Measurements from ENCODE around the gene PHOSPHO1.
"Not testable (repeated sequence)": the region's sequence is repeated elsewhere in the genome, so short reads cannot be mapped to it uniquely, and the experiment has no call there.

The PHOSPHO1 gene

GRCh38 chr17:49198211-49198610 lies 32.4 kb downstream of the PHOSPHO1 start:
- peak in 1 of 2 experiments; percentile 42 for DNase-seq
- TF ChIP-seq GATA1 (IDR thresholded peaks at IDR 0.05; ENCODE audit: low read depth, low read length) (no peak), POLR2A (IDR thresholded peaks at IDR 0.05; ENCODE audit: low read length) (no peak)

DNA sequence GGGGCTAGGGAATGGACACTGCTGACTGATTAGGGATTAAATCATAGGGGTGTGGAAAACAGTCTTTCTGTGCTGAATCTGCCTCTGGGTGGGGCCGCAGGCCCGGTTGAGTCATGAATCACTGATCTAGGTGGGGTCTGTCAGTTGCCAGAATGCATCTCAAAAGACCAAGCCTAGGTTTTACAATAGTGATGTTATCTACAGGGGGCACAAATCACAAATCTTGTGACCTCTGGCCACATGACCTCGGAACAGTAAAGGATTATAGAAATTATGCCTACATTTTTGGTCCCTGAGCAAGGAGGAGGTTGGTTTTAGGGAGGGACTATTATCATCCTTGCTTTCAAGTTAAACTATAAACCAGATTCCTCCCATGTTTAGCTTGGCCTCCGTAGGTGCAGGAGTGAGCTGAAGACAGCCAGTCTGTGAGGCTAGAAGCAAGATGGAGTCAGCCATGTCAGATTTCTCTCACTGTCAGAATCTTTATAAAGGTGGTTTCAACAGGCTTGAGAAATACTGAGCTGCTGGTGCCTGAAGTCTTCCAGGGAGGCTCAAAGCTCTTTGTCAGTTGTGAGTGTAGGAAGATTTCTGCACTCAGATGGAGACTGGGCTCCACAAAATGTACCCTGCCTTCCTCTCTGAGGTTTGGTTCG lies 33.1 kb downstream of the PHOSPHO1 start:
- DNase-seq: no peak

GRCh38 chr17:49196520-49196919 lies 34.1 kb downstream of the PHOSPHO1 start:
- DNase-seq: no peak
- TF ChIP-seq POLR2A (IDR thresholded peaks at IDR 0.05; ENCODE audit: low read length) (no peak), GATA1 (IDR thresholded peaks at IDR 0.05; ENCODE audit: low read depth, low read length) (no peak)

More for the DNA sequence above, 33.1 kb downstream of the PHOSPHO1 start:
- TF ChIP-seq GATA1 (IDR thresholded peaks at IDR 0.05; ENCODE audit: low read depth, low read length): no peak
- no peak for TF ChIP-seq POLR2A (IDR thresholded peaks at IDR 0.05; ENCODE audit: low read length)

DNA sequence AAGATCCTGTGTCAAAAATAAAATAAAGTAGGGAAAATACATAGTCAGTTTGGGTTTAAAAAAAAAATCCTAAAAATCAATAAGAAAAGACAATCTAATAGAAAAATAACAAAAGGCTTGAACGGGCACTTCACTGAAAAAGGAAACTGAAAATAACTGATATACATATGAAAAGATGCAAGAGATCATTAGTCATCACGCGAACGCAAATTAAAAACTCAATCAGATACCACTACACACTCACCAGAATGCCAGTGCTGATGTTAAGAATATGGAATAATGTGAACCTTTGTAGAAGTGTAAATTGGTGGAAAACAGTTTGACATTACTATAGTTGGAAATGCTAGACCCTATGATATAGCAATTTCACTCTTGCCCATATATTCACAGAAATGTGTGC lies 34.8 kb downstream of the PHOSPHO1 start:
- no peak for DNase-seq
- no peak for TF ChIP-seq POLR2A (IDR thresholded peaks at IDR 0.05; ENCODE audit: low read length)
- TF ChIP-seq GATA1 (IDR thresholded peaks at IDR 0.05; ENCODE audit: low read depth, low read length): no peak

GRCh38 chr17:49194297-49194607 lies 36.3 kb downstream of the PHOSPHO1 start:
- DNase-seq: no peak
- TF ChIP-seq GATA1 (IDR thresholded peaks at IDR 0.05; ENCODE audit: low read depth, low read length) (no peak), POLR2A (IDR thresholded peaks at IDR 0.05; ENCODE audit: low read length) (no peak)

DNA sequence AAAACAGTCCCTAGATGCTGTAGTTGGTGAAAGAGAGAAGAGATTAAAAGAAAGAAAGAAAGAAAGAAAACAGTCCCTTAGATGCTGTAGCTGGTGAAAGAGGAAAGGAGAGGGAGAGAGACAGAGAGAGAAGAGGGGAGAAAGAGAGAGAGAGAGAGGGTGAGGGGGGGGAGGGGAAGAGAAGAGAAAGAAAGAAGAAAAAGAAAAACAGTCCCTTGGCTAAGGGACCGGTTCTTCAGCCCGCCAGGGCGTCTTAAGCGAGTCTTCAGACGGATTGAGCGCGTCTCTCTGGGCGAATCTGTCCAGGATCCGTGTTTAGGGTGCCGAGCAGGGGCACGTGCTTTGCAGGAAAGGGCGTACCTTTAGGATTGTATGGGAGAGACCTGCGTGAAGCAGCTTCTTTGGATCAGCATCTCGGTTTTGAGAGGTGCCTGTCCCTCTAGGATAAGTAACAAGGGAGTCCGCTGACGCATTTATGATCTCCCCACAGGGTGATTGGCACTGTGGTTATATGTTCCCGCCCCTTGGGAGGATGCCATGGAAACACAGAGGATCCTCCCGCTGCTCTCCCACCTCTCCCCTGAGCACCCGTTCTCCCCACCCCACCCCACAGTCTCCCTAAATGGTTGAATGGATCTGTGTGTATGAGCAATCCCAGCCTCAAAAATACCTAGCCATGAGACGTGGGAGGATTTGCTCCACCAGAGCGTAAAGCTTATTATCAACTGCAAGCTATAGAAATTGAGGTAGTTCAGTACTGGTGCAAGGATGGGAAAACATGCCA lies 36.9 kb downstream of the PHOSPHO1 start:
- TF ChIP-seq GATA1 (IDR thresholded peaks at IDR 0.05; ENCODE audit: low read depth, low read length): no peak
- peak; percentile 21 for TF ChIP-seq POLR2A (IDR thresholded peaks at IDR 0.05; ENCODE audit: low read length)
- peak; percentile 61 to 65 for DNase-seq

- TF ChIP-seq GATA1 (IDR thresholded peaks at IDR 0.05; ENCODE audit: low read depth, low read length) (no peak), POLR2A (IDR thresholded peaks at IDR 0.05; ENCODE audit: low read length) (peak; percentile 44)
- DNase-seq: peak; percentile 95 to 97
Measured at GRCh38 chr17:49191917-49192741, 38.5 kb downstream of the PHOSPHO1 start.

- TF ChIP-seq GATA1 (IDR thresholded peaks at IDR 0.05; ENCODE audit: low read depth, low read length): no peak
- no peak for TF ChIP-seq POLR2A (IDR thresholded peaks at IDR 0.05; ENCODE audit: low read length)
- no peak for DNase-seq
Measured at GRCh38 chr17:49191409-49191916, 39.1 kb downstream of the PHOSPHO1 start.

- DNase-seq: no peak
- TF ChIP-seq POLR2A (IDR thresholded peaks at IDR 0.05; ENCODE audit: low read length) (no peak), GATA1 (IDR thresholded peaks at IDR 0.05; ENCODE audit: low read depth, low read length) (no peak)
Measured at GRCh38 chr17:49190932-49191331, 39.7 kb downstream of the PHOSPHO1 start.

- DNase-seq: no peak
- TF ChIP-seq GATA1 (IDR thresholded peaks at IDR 0.05; ENCODE audit: low read depth, low read length) (no peak), POLR2A (IDR thresholded peaks at IDR 0.05; ENCODE audit: low read length) (no peak)
Measured at GRCh38 chr17:49187301-49187700, 43.3 kb downstream of the PHOSPHO1 start.

DNA sequence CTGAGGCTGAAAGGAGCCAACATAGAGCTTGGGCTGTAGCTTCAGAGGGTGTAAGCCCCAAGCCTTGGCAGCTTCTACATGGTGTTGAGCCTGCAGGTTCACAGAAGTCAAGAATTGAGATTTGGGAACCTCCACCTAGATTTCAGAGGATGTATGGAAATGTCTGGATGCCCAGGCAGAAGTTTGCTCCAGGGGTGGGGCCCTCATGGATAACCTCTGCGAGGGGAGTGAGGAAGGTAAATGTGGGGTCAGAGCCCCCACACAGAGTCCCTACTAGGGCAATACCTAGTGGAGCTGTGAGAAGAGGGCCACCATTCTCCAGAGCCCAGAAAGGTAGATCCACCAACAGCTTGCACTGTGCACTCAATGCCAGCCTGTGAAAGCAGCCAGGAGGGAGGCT lies 45.2 kb downstream of the PHOSPHO1 start:
- DNase-seq: not testable (repeated sequence)

- not testable (repeated sequence) for DNase-seq
Measured at GRCh38 chr17:49184522-49184921, 46.1 kb downstream of the PHOSPHO1 start.

DNA sequence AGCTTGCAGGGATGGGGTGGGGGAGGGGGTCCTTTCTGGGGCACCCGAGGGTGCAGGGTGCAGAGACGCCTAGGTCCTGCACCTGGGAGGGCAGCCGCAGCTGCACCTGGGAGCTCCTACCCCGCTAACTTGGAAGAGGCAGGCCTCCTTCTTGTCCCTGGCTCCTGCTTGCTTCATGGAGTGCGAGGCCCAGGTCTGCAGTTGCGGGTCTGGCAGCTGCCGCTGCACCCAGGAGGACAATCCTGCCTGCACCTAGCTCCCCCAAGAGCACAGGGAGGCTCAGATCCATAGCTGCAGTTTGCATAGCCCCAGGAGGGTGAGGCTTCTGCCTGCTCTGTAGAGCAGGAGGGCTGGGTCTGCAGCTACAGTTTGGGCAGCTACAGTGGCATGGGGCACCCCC lies 46.8 kb downstream of the PHOSPHO1 start:
- DNase-seq: no peak
- no peak for TF ChIP-seq POLR2A (IDR thresholded peaks at IDR 0.05; ENCODE audit: low read length)
- TF ChIP-seq GATA1 (IDR thresholded peaks at IDR 0.05; ENCODE audit: low read depth, low read length): no peak

DNA sequence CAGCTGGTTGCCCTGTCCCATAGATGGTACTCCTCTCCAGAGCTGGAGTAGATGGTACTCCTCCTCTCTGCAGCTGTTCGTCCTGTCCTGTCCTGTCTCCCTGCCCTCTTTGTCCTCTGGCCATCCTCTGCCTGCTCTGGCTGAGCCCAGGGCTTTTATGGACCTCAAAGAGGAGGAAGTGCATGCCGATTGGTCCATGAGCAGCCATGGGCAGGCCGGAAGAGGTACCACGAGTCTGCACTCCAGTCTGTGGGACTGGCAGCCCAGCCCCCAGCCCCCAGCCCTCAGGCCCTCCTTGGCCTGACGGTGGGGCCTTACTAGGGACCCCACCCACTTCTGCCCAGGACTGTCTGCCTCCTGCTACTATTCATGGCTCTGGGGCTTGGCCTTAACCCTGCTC lies 47.2 kb downstream of the PHOSPHO1 start:
- TF ChIP-seq POLR2A (IDR thresholded peaks at IDR 0.05; ENCODE audit: low read length) (no peak), GATA1 (IDR thresholded peaks at IDR 0.05; ENCODE audit: low read depth, low read length) (no peak)
- DNase-seq: no peak
